ENCODE data around the gene FLNB.

Gene FLNB

GRCh38 chr3:58216496-58217195 is 208.4 kb downstream of the FLNB start:
- no peak for DNase-seq (ENCODE audit: low read depth)

GRCh38 chr3:58217209-58217811 is 209.1 kb downstream of the FLNB start:
- DNase-seq (ENCODE audit: low read depth): peak; percentile 28
- no peak overlapping the region for H3K4me3 ChIP-seq (ENCODE audit: control insufficient read depth, low read depth, low read length)
- TF ChIP-seq, protein P1, sequence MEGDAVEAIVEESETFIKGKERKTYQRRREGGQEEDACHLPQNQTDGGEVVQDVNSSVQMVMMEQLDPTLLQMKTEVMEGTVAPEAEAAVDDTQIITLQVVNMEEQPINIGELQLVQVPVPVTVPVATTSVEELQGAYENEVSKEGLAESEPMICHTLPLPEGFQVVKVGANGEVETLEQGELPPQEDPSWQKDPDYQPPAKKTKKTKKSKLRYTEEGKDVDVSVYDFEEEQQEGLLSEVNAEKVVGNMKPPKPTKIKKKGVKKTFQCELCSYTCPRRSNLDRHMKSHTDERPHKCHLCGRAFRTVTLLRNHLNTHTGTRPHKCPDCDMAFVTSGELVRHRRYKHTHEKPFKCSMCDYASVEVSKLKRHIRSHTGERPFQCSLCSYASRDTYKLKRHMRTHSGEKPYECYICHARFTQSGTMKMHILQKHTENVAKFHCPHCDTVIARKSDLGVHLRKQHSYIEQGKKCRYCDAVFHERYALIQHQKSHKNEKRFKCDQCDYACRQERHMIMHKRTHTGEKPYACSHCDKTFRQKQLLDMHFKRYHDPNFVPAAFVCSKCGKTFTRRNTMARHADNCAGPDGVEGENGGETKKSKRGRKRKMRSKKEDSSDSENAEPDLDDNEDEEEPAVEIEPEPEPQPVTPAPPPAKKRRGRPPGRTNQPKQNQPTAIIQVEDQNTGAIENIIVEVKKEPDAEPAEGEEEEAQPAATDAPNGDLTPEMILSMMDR (IDR thresholded peaks at IDR 0.05; ENCODE audit: control insufficient read depth, insufficient read depth, low read depth, low read length, missing control alignments): peak; percentile 86

More at GRCh38 chr3:58216496-58217195, 208.4 kb downstream of the FLNB start:
- TF ChIP-seq, protein P1 (IDR thresholded peaks at IDR 0.05; ENCODE audit: control insufficient read depth, insufficient read depth, low read depth, low read length, missing control alignments): no peak
- no peak overlapping the region for H3K4me3 ChIP-seq (ENCODE audit: control insufficient read depth, low read depth, low read length)

DNA sequence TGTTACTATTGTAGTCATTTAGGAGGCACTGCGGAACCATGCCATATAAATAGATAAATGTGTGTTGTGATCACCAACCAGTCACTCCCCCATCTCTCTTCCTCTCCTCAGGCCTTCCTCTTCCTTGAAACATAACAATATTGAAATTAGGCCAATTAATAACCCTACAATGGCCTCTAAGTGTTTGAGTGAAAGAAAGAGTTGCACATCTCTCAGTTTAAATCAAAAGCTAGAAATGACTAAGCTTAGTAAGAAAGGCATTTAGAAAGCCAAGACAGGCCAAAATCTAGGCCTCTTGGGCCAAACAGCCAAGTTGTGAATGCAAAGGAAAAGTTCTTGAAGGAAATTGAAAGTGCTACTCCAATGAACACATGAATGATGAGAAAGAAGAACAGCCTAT is 210.7 kb downstream of the FLNB start:
- TF ChIP-seq, protein P1 (IDR thresholded peaks at IDR 0.05; ENCODE audit: control insufficient read depth, insufficient read depth, low read depth, low read length, missing control alignments): no peak
- DNase-seq (ENCODE audit: low read depth): no peak
- H3K4me3 ChIP-seq (ENCODE audit: control insufficient read depth, low read depth, low read length): no peak overlapping the region

Measured in AG09309 (cell line).